ENCODE results near the gene ATP8B4.

Gene ATP8B4

GRCh38 chr15:50140983-50141382 is 21.9 kb upstream of the ATP8B4 start:
- DNase-seq = no peak

GRCh38 chr15:50140098-50140497 is 21.1 kb upstream of the ATP8B4 start:
- DNase-seq = no peak

GRCh38 chr15:50138391-50138790 is 19.4 kb upstream of the ATP8B4 start:
- peak in 2 of 4 experiments; percentile 19 to 44 for DNase-seq

GRCh38 chr15:50137893-50138292 is 18.9 kb upstream of the ATP8B4 start:
- DNase-seq = no peak

GRCh38 chr15:50137330-50137761 is 18.3 kb upstream of the ATP8B4 start:
- DNase-seq = peak in 1 of 4 experiments; percentile 30

- peak in 2 of 4 experiments; percentile 34 to 49 for DNase-seq
Observed at GRCh38 chr15:50135031-50135551, 16.1 kb upstream of the ATP8B4 start.

GRCh38 chr15:50134524-50135024 is 15.5 kb upstream of the ATP8B4 start:
- DNase-seq = peak; percentile 63 to 91 (median 83)

GRCh38 chr15:50132251-50132984 is 13.4 kb upstream of the ATP8B4 start:
- DNase-seq = peak in 3 of 4 experiments; percentile 39 to 49 (median 47)

- no peak for DNase-seq
Observed at GRCh38 chr15:50131617-50132016, 12.6 kb upstream of the ATP8B4 start.

- DNase-seq = peak; percentile 94 to 98 (median 97)
Observed at GRCh38 chr15:50128266-50128665, 9.2 kb upstream of the ATP8B4 start.

- DNase-seq = no peak
Observed at GRCh38 chr15:50127255-50127777, 8.3 kb upstream of the ATP8B4 start.

GRCh38 chr15:50126072-50126471 is 7.0 kb upstream of the ATP8B4 start:
- no peak for DNase-seq

GRCh38 chr15:50124631-50125030 is 5.6 kb upstream of the ATP8B4 start:
- DNase-seq = no peak

GRCh38 chr15:50123861-50124557 is 5.0 kb upstream of the ATP8B4 start:
- DNase-seq = no peak

GRCh38 chr15:50120729-50121128 is 1.7 kb upstream of the ATP8B4 start:
- DNase-seq = no peak

GRCh38 chr15:50117431-50118027 is 1.5 kb downstream of the ATP8B4 start:
- DNase-seq = no peak

- DNase-seq = peak; percentile 60 to 84 (median 80)
Observed at GRCh38 chr15:50116477-50116876, 2.6 kb downstream of the ATP8B4 start.

- DNase-seq = peak; percentile 82 to 92 (median 89)
Observed at GRCh38 chr15:50113992-50114780, 4.8 kb downstream of the ATP8B4 start.

GRCh38 chr15:50113187-50113505 is 5.9 kb downstream of the ATP8B4 start:
- DNase-seq = peak; percentile 39 to 71 (median 64)

- DNase-seq = peak in 3 of 4 experiments; percentile 32 to 50 (median 49)
Observed at GRCh38 chr15:50112488-50113186, 6.4 kb downstream of the ATP8B4 start.

- DNase-seq = peak in 1 of 4 experiments; percentile 45
Observed at GRCh38 chr15:50110285-50110684, 8.7 kb downstream of the ATP8B4 start.

Data from suppressor macrophage (primary cell).